IMR-90 (cell line): ENCODE measurements around the gene NKIRAS1. TPM values are rescaled to one million over a fixed set of nuclear protein-coding genes. Genes with fewer than 3 reads are reported as not detected.

Experiments
- ATAC-seq: fragments of 200-7000 bp; cut with Tn5 transposase; 2 replicates; pipeline ENCODE4 v1.9.1; 2020; ENCODE audit warnings: low read depth, mild to moderate bottlenecking, moderate library complexity
- BruUV-seq: library from RNA; stranded (reverse); fragments of 400-500 nt; replicated peaks from 2 replicates; lab custom pipeline; 2021; lab: Mats Ljungman, UMichigan
- CTCF ChIA-PET: fragments of 300-600 bp; formaldehyde crosslinking; extraction: SDS; loops from one replicate; lab custom pipeline; 2021; ENCODE audit warnings: antibody characterized with exemption; lab: Yijun Ruan, JAX
- POLR2A ChIA-PET: fragments of 300-600 bp; sonication (Branson Sonifier 250); formaldehyde crosslinking; loops from one replicate; lab custom pipeline; 2022; ENCODE audit warnings: antibody characterized with exemption; ENCODE audit not compliant: unreplicated experiment; lab: Charles Lee
- DNase-seq: peaks from one replicate; pipeline ENCODE4 v3.0.0; 2013
- H2AFZ ChIP-seq: replicated peaks from 2 replicates; pipeline ENCODE3; 2013; ENCODE audit warnings: low read length, mild to moderate bottlenecking; ENCODE audit not compliant: poor library complexity
- H2AK5ac ChIP-seq: 2 replicates; pipeline ENCODE4 v1.6.1; 2013; ENCODE audit warnings: low read depth, low read length, inconsistent platforms
- H2AK9ac ChIP-seq: replicated peaks from 2 replicates; pipeline ENCODE3; 2013; ENCODE audit warnings: mild to moderate bottlenecking, low read depth, low read length, moderate library complexity; ENCODE audit not compliant: poor library complexity
- H2BK120ac ChIP-seq: 2 replicates; pipeline ENCODE4 v1.6.1; 2013; ENCODE audit warnings: low read depth, low read length, inconsistent platforms
- H2BK15ac ChIP-seq: 3 replicates; pipeline ENCODE4 v1.6.1; 2013; ENCODE audit warnings: low read depth, low read length, inconsistent platforms
- H2BK20ac ChIP-seq: 2 replicates; pipeline ENCODE4 v1.6.1; 2013; ENCODE audit warnings: low read depth, mild to moderate bottlenecking, inconsistent platforms, low read length, moderate library complexity
- H2BK5ac ChIP-seq: 2 replicates; pipeline ENCODE4 v1.6.1; 2013; ENCODE audit warnings: mild to moderate bottlenecking, low read depth, low read length, inconsistent platforms; ENCODE audit not compliant: poor library complexity, severe bottlenecking
- H3K14ac ChIP-seq: replicated peaks from 2 replicates; pipeline ENCODE4 v1.6.1; 2013; ENCODE audit warnings: low read depth, low read length, inconsistent platforms
- H3K18ac ChIP-seq: 2 replicates; pipeline ENCODE4 v1.6.1; 2013; ENCODE audit warnings: low read depth, low read length, control low read depth
- H3K23ac ChIP-seq: 2 replicates; pipeline ENCODE4 v1.6.1; 2013; ENCODE audit warnings: low read depth, low read length, inconsistent platforms
- H3K27ac ChIP-seq: 2 replicates; pipeline ENCODE4 v1.5.1; 2013; ENCODE audit warnings: mild to moderate bottlenecking, control low read depth, low read length; ENCODE audit not compliant: insufficient read depth
- H3K27me3 ChIP-seq: 2 replicates; pipeline ENCODE4 v1.6.1; 2013; ENCODE audit warnings: low read length; ENCODE audit not compliant: control insufficient read depth, insufficient read depth
- H3K36me3 ChIP-seq: 2 replicates; pipeline ENCODE4 v1.6.1; 2013; ENCODE audit warnings: low read length, mixed read lengths; ENCODE audit not compliant: control insufficient read depth, insufficient read depth
- H3K4ac ChIP-seq: 2 replicates; pipeline ENCODE4 v1.6.1; 2013; ENCODE audit warnings: low read depth, low read length, inconsistent platforms
- H3K4me1 ChIP-seq: 2 replicates; pipeline ENCODE4 v1.6.1; 2013; ENCODE audit warnings: low read length, mixed read lengths; ENCODE audit not compliant: control insufficient read depth, insufficient read depth
- H3K4me2 ChIP-seq: 2 replicates; pipeline ENCODE4 v1.6.1; 2013; ENCODE audit warnings: low read depth, mild to moderate bottlenecking, control low read depth, low read length, moderate library complexity
- H3K4me3 ChIP-seq: 2 replicates; pipeline ENCODE4 v1.5.1; 2013; ENCODE audit warnings: low read depth, mild to moderate bottlenecking, control low read depth, low read length, moderate library complexity; ENCODE audit not compliant: insufficient read depth
- H3K56ac ChIP-seq: 2 replicates; pipeline ENCODE4 v1.6.1; 2013; ENCODE audit warnings: low read length, inconsistent platforms; ENCODE audit not compliant: insufficient read depth; ENCODE audit errors: extremely low read depth
- H3K79me1 ChIP-seq, 2 experiments: 2 replicates each; pipeline ENCODE4 v1.6.1; 2013; ENCODE audit warnings: low read length in 2 of 2, inconsistent platforms in 1 of 2, low read depth in 1 of 2
- H3K9ac ChIP-seq: 2 replicates; pipeline ENCODE4 v1.6.1; 2013; ENCODE audit warnings: low read depth, low read length, control low read depth
- H3K9me1 ChIP-seq: 2 replicates; pipeline ENCODE4 v1.6.1; 2013; ENCODE audit warnings: low read length, inconsistent platforms; ENCODE audit not compliant: insufficient read depth
- H3K9me3 ChIP-seq: 2 replicates; pipeline ENCODE4 v1.6.1; 2013; ENCODE audit warnings: low read length; ENCODE audit not compliant: control insufficient read depth, insufficient read depth
- H4K20me1 ChIP-seq: 2 replicates; pipeline ENCODE4 v1.6.1; 2013; ENCODE audit warnings: low read length, inconsistent platforms; ENCODE audit not compliant: insufficient read depth
- H4K5ac ChIP-seq: 2 replicates; pipeline ENCODE4 v1.6.1; 2013; ENCODE audit warnings: mild to moderate bottlenecking, low read depth, low read length, control low read depth
- H4K8ac ChIP-seq, 2 experiments: 2 replicates each; pipeline ENCODE4 v1.6.1; 2013; ENCODE audit warnings: low read depth in 2 of 2, low read length in 2 of 2, control low read depth in 1 of 2, inconsistent platforms in 1 of 2
- H4K91ac ChIP-seq: 2 replicates; pipeline ENCODE4 v1.6.1; 2013; ENCODE audit warnings: low read depth, low read length, inconsistent platforms; ENCODE audit not compliant: insufficient read depth
- USF2 ChIP-seq: fragments of 150-350 bp; IDR thresholded peaks from 2 replicates; pipeline ENCODE4 v1.6.1; 2017; ENCODE audit warnings: mild to moderate bottlenecking, antibody characterized with exemption, low read length, low read depth
- WGBS, 2 experiments: methylation state at CpG; one replicate each; pipeline versions ENCODE4 v1.1.5 to v1.1.7; 2013; ENCODE audit warnings: missing lambda C conversion rate in 2 of 2; ENCODE audit not compliant: insufficient read length in 1 of 2; ENCODE audit errors: extremely low coverage in 2 of 2; 5-methylcytosine and 5-hydroxymethylcytosine counted together
- dilution Hi-C: fragments of 300-500 bp; cut with HindIII; formaldehyde crosslinking; loops from one replicate; pipeline ENCODE4 v1.14.3; 2018; ENCODE audit warnings: low sequenced_read_pairs; ENCODE audit not compliant: unreplicated experiment
- in situ Hi-C: fragments of 300-500 bp; cut with MboI; formaldehyde crosslinking; loops from 3 replicates; pipeline ENCODE4 v1.14.3; 2019; ENCODE audit warnings: low sequenced_read_pairs, inconsistent platforms, mixed read lengths
- intact Hi-C: fragments of 100-400 bp; cut with micrococcal nuclease; formaldehyde crosslinking; loops from 2 replicates; pipeline ENCODE4 v1.10.0; 2022
- polyA plus RNA-seq, 3 experiments: library from polyadenylated mRNA; depleted of rRNA; stranded (reverse); fragments of >200 nt; gene quantifications; 2 replicates each; pipeline ENCODE4 v1.2.3, GENCODE V29; 2012; ENCODE audit warnings: low replicate concordance in 1 of 3
- total RNA-seq: library from RNA; depleted of rRNA; stranded (reverse); fragments of >200 nt; gene quantifications from 2 replicates; pipeline ENCODE4 v1.2.3, GENCODE V29; 2012

Gene NKIRAS1
- total and polyA plus RNA-seq, 2 of the 4 experiments (the other 2 are of a cell fraction), result 6.1 to 6.8 TPM

DNA sequence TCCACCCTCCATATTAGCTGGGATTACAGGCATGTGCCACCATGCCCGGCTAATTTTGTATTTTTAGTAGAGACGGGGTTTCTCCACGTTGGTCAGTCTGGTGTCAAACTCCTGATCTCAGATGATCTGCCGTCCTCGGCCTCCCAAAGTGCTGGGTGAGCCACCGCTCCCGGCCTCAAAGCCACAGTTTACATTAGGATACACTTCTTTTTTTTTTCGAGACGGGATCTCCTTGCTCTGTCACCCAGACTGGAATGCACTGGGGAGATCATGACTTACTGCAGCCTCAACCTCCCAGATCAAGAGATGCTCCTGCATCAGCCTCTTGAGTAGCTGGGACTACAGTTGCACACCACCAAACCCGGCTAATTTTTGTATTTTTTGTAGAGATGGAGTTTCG, 25.8 kb upstream of the NKIRAS1 start:
- H3K18ac ChIP-seq, result no peak overlapping the region
- no peak overlapping the region for H3K14ac ChIP-seq
- intact Hi-C loops, result loop anchor here (10.0 kb wide), 1 partner anchor 658 kb away; no protein-coding TSS in a partner anchor
- WGBS, 2 experiments, result no CpG with 5 or more reads among the region's 11 CpGs
- no peak overlapping the region for H3K4me3 ChIP-seq
- ATAC-seq (no peak), DNase-seq (no peak)
- BruUV-seq, result no TSS peak
- H3K27ac ChIP-seq, result no peak overlapping the region
- no peak overlapping the region for H3K9ac ChIP-seq
- H3K9me1 ChIP-seq, result 0 out of 2 replicates have a peak, but pooled peaks cover 3% of the 10 kb centered on the region
- CTCF ChIA-PET, result no interaction called here
- POLR2A ChIA-PET, result no interaction called here
- H2BK5ac ChIP-seq, result no peak overlapping the region
- H3K9me3 ChIP-seq, result peaks cover 3% of the 10 kb centered on the region
- H3K23ac ChIP-seq, result no peak overlapping the region
- no peak overlapping the region for H4K91ac ChIP-seq
- H3K36me3 ChIP-seq, result no peaks in the 10 kb centered on the region
- H2BK120ac ChIP-seq, result no peak overlapping the region
- dilution Hi-C loops, result no loop called here
- H2AK9ac ChIP-seq, result no peak overlapping the region
- H3K79me1 ChIP-seq, result peaks cover 6 to 13% of the 10 kb centered on the region in 2 experiments; a peak in 3 of 4 replicates
- H3K4ac ChIP-seq, result no peak overlapping the region
- in situ Hi-C loops, result no loop called here
- no peaks in the 10 kb centered on the region for H3K27me3 ChIP-seq
- H4K20me1 ChIP-seq, result peaks cover 14% of the 10 kb centered on the region
- no peak overlapping the region for H4K8ac ChIP-seq
- no peak overlapping the region for H4K5ac ChIP-seq
- peaks cover 4% of the 10 kb centered on the region for H3K4me1 ChIP-seq
- H3K56ac ChIP-seq, result no peak overlapping the region
- no peak overlapping the region for H2BK15ac ChIP-seq
- no peak overlapping the region for H3K4me2 ChIP-seq
- H2BK20ac ChIP-seq, result no peak overlapping the region
- no peak for TF ChIP-seq USF2
- no peak overlapping the region for H2AFZ ChIP-seq
- no peak overlapping the region for H2AK5ac ChIP-seq
